Measurements from ENCODE around the gene NHSL2.

- no peak for TF ChIP-seq CTCF (conservative IDR thresholded peaks at IDR 0.05; ENCODE audit: low read length)
- TF ChIP-seq EZH2phosphoT487 (IDR thresholded peaks at IDR 0.05; ENCODE audit: borderline replicate concordance, low read depth, low read length): no peak
Observed at GRCh38 chrX:72095370-72095769, 184.7 kb downstream of the NHSL2 start.
